Measurements from ENCODE around the gene MAP2K5.
A peak's percentile ranks its signal among the peaks of the same experiment; 100 is the strongest.

MAP2K5 gene

GRCh38 chr15:67809866-67810265, 267.4 kb downstream of the MAP2K5 start:
- DNase-seq, result no peak

DNA sequence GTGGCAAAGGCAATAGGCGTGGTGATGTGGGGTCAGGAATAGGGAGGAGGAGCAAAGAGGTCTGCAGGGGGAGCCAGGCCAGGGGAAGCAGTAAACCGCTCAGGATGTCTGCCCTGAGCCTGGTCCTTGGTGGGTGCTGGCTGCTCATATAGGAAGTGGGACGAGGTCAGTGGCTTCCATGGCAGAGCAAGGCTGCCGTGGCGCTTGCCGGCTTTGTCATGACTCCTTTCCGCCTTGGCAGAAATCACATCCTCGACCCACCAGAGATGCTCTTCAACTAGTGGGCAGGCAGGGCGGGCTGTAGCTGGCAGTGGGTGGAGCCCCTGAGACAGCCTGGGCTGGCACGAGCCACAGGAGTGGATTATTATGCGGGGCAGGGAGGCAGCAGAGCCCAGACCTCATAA, 269.7 kb downstream of the MAP2K5 start:
- DNase-seq, result no peak

- DNase-seq, result no peak
Observed at GRCh38 chr15:67813104-67813634, 270.7 kb downstream of the MAP2K5 start.

GRCh38 chr15:67815036-67815592, 272.6 kb downstream of the MAP2K5 start:
- no peak for DNase-seq

- no peak for DNase-seq
Observed at GRCh38 chr15:67816668-67817067, 274.2 kb downstream of the MAP2K5 start.

DNA sequence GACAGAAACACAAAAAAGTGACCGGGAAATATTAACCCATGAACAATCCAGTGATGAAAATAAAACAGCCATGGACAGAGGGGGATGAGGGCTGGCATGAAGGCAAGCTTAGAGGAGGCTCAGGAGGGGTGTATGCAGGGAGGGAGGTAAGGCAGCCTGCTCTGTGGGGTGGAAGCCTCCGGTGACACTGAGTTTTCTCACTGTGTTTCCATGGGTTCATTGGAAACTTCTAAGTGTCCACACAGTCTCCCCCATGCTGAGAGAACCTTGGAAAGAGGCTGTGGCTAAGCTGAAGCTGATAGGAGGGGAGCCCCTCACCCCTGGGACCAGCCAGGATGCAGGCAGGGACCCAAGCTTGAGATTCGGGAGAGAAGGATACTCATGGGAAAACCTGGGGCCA, 276.0 kb downstream of the MAP2K5 start:
- DNase-seq, result no peak

- no peak for DNase-seq
Observed at GRCh38 chr15:67819636-67820035, 277.1 kb downstream of the MAP2K5 start.

DNA sequence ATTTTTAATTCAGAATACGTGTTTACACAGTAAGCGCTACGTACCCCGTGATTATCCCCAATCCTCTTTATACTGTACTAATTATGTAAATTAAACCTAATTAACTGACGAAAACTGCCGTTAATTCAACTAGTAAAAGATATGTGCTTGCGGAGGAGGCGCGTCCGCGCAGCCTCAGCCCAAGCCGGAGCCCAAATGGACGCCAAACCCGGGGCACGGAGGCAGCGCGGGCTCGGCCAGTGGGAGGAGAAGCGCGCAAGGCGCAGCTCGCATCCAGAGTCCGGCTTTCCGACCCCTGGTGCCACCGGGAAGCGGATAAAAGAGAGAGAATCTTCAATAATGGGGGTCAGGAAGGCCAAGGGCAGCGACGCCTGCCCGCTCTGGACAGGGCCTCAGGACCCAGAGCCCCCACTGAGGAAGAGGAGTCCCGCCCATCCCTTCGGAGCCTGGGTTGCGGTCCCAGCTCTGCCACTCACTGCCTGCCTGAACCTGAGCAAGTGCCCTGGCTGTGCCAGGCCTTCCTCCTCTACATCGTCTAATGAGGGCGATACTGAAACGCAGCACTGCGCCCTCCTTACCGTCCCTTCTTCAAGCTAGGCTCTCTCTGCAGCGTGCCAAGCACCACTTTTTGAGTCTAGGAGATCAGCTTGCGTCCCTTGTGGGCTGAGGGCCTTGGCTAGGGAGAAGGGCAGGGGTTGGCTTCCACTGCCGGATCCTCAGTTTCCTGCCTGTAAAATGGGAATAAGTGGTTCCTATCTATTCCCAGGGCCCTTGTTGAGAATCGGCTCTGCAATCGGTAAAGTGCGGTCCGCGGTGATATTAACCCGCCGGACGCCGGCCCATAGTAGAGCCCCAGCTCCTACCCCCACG, 277.9 kb downstream of the MAP2K5 start:
- no peak for DNase-seq

DNA sequence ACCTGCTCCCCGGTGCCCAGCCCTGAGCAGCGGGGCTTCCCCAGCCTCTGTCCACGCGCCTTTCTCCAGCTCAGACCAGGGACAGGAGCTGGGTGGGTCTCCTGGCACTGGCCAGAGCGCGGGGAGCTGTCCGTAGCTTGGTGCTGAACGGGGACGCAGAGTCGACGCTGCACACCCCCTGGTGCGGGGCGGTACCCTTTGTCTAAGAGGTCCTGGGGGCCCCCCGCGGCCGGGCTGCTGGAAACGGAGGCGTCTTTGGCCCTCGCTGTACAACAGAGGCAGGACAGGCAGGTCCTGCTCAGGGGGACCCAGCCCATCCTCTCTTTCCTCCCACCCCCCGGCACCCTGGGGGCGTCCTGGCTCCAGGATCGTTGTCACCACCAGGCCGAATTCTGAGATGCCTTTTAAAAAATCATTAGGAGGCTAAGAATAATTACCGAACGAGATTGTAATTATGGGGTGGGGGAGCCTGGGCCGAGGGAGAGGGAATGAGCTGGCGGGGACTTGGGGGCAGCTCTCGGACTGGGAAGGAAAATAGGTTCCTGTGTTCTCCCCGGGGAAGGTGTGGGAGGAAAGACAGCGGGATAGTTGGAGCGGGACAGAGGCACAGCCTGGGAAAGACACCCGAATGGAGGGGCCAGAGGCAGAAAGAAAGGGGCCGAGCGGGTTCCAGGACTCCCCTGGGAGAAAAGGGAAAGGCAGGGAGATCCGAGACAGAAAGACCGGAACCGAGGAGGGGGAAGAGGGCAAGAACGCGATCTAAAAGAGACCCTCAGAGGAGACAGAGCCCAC, 278.7 kb downstream of the MAP2K5 start:
- DNase-seq, result no peak

DNA sequence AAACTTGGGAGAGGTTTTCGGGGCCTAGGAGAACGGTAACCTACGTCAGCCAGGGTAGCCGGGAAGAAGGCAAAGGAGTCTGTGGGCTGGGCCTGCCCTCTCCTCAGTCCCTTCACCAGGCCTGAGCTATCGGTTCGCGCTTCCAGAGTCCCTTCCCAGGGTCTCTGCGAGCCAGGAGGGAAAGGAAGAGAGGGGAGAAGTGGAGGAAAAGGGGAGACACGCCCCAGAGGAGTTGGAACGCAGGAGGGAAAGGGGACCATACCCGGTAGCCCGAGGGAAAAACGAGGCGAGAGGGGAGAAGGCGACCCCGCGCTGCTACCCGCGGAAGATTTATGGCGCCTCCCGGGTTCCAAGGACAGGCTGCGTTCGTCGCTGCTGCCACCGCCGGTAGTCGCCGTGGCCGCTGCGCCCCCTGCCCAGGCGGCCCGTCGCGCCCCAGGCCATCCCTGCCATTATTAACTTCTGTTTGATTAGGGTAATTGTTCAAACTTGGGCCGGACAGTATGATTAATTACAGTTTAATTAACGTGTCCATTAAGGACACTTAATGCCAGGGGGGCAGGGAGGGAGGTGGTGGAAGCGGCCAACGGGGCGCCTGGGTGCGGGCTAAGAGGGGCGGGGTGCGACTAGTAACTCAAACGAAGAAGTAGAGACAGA, 279.4 kb downstream of the MAP2K5 start:
- peak; percentile 42 for DNase-seq

GRCh38 chr15:67822537-67823313, 280.2 kb downstream of the MAP2K5 start:
- no peak for DNase-seq

- peak; percentile 35 for DNase-seq
Observed at GRCh38 chr15:67823314-67824196, 281.1 kb downstream of the MAP2K5 start.

GRCh38 chr15:67824197-67824968, 281.9 kb downstream of the MAP2K5 start:
- no peak for DNase-seq

DNA sequence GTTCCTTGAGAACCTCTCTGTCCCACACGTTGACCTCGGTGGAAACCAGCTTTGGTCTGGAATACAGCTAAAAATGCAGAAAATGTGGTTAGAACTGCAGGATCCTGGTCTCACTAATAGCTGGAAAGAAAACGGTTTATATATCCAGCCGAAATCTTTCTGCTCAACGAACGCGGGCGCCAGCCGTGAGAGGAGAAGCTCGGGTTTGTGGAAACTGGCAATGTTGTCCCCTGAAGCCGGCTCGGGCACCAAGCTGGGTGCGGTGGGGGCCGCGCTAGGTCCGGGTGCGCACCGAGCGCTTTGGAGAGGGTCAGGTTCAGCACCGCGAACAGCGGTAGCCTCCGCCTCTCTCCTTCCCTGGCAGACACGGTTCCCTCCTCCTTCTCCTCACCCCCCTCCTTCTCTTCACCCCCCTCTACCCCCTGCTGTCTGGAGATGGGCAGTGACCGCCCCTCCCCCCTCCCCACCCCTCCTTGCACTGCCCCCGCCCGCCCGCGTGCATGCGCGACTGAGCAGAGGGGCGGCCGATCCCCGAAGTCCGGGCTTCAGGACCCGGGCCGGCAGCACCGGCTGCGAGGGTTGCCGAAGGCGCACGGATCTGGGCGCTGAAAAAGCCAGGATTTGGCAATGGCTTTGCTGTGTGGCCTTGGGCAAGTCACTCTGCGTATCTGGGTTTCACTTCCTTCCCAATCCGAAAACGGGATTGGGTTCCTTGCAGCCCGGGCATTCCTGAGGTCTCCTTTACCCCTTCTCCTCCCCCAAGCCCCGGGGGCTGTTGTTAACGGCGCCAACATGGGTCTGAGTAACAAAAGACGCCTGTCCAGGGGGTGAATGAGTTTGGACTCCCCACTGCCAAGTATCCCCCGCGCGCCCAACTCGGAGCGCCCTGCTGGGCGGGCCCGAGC, 282.7 kb downstream of the MAP2K5 start, which contains the start of gene SKOR1:
Gene SKOR1, plus strand, starts transcription at position 534 of the 905 bp plus-strand sequence. Its CDS starts 94 bp downstream, at position 628.
- DNase-seq, result no peak

DNA sequence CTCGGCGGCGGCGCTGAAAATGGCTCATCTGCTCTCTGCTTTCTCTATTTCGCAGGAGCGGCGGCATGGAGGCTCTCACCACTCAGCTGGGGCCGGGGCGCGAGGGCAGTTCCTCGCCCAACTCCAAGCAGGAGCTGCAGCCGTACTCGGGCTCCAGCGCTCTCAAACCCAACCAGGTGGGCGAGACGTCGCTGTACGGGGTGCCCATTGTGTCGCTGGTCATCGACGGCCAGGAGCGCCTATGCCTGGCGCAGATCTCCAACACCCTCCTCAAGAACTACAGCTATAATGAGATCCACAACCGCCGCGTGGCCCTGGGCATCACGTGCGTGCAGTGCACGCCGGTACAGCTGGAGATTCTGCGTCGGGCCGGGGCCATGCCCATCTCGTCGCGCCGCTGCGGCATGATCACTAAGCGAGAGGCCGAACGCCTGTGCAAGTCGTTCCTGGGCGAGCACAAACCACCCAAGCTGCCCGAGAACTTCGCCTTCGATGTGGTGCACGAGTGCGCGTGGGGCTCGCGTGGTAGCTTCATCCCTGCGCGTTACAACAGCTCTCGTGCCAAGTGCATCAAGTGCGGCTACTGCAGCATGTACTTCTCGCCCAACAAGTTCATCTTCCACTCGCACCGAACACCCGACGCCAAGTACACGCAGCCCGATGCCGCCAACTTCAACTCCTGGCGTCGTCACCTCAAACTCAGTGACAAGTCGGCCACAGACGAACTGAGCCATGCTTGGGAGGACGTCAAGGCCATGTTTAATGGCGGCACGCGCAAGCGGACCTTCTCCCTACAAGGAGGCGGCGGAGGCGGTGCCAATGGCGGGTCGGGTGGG, 283.6 kb downstream of the MAP2K5 start:
- DNase-seq, result peak; percentile 34

- no peak for DNase-seq
Observed at GRCh38 chr15:67826717-67827561, 284.4 kb downstream of the MAP2K5 start.

Measured in NCI-H82 (cell line).